NT2/D1 (cell line): Measurements from ENCODE around the gene DIAPH2.
A peak's percentile ranks its signal among the peaks of the same experiment; 100 is the strongest.

Source experiments
- DNase-seq: peaks from one replicate; pipeline ENCODE4 v3.0.0-alpha.2; 2011; ENCODE audit warnings: low read depth, low spot score
- H3K27me3 ChIP-seq: 2 replicates; pipeline ENCODE4 v1.6.0; 2011; ENCODE audit warnings: mild to moderate bottlenecking; ENCODE audit not compliant: insufficient read length, insufficient read depth
- H3K36me3 ChIP-seq: 2 replicates; pipeline ENCODE4 v1.6.1; 2011; ENCODE audit warnings: mild to moderate bottlenecking, low read length, mixed read lengths; ENCODE audit not compliant: insufficient read depth, insufficient read length
- H3K4me1 ChIP-seq: 2 replicates; pipeline ENCODE4 v1.5.1; 2011; ENCODE audit not compliant: insufficient read depth, insufficient read length
- H3K4me3 ChIP-seq: 2 replicates; pipeline ENCODE4 v1.5.1; 2011; ENCODE audit warnings: low read depth; ENCODE audit not compliant: insufficient read length
- H3K9ac ChIP-seq: 2 replicates; pipeline ENCODE4 v1.6.0; 2011; ENCODE audit warnings: low read depth; ENCODE audit not compliant: insufficient read length
- H3K9me3 ChIP-seq: 2 replicates; pipeline ENCODE4 v1.5.1; 2011; ENCODE audit warnings: mild to moderate bottlenecking, low read length; ENCODE audit not compliant: insufficient read depth
- SUZ12 ChIP-seq: IDR thresholded peaks from 2 replicates; pipeline ENCODE4 v1.6.1; 2011; ENCODE audit not compliant: insufficient read length, insufficient read depth; ENCODE audit errors: extremely low read depth
- YY1 ChIP-seq: IDR thresholded peaks from 2 replicates; pipeline ENCODE4 v1.6.1; 2011; ENCODE audit not compliant: insufficient read length, insufficient read depth
- ZNF274 ChIP-seq: IDR thresholded peaks from 2 replicates; pipeline ENCODE4 v1.6.1; 2011; ENCODE audit warnings: mild to moderate bottlenecking, low read depth, low read length

The DIAPH2 gene

DNA sequence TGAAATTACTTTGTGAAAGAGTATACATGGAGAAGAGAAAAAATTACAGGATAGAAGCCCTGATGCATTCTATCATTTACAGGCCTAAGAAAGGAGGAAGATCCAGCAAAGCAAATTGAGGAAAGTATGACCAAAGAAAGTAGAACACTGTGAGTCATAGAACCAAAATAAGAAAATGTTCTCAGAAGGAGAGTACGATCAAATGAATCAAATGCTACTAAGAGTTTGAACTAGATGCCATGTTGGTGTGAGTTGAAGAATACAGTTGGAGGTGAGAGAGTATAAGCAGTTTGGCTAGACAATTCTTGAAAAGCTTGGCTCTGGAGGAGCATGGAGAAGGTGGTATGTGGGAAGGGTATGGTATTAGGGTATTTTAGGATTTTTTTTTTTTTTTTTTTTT is 360.8 kb downstream of the DIAPH2 start:
- H3K4me1 ChIP-seq, result no peaks in the 10 kb centered on the region
- no peak for DNase-seq
- H3K9ac ChIP-seq, result no peak overlapping the region
- no peaks in the 10 kb centered on the region for H3K36me3 ChIP-seq
- no peaks in the 10 kb centered on the region for H3K27me3 ChIP-seq
- TF ChIP-seq YY1, result no peak
- TF ChIP-seq SUZ12, result no peak
- no peak for TF ChIP-seq ZNF274
- no peak overlapping the region for H3K4me3 ChIP-seq
- no peaks in the 10 kb centered on the region for H3K9me3 ChIP-seq

DNA sequence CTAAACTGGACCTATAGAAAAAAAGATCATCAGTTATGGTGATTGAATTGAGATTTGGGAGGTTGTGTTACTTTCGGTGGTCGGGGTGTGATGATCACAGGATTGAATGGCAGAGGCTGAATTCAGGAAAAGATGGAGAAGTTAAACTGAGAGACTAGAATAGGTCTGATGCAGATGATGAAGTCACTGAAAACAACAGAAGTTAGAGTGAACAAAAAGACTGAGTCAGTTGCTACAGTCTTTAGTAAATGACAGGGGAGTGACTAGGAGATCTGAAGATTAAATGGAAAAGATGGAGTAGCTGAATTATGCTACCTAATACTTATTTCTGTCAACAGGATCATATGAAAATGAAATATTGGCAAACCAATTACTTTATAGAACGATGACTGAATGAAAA is 362.2 kb downstream of the DIAPH2 start:
- Histone ChIP-seq H3K4me3 (no peak overlapping the region), H3K27me3 (no peaks in the 10 kb centered on the region), H3K9me3 (no peaks in the 10 kb centered on the region), H3K9ac (no peak overlapping the region), H3K36me3 (no peaks in the 10 kb centered on the region), H3K4me1 (no peaks in the 10 kb centered on the region)
- TF ChIP-seq SUZ12 (no peak), ZNF274 (no peak), YY1 (no peak)
- DNase-seq, result no peak

DNA sequence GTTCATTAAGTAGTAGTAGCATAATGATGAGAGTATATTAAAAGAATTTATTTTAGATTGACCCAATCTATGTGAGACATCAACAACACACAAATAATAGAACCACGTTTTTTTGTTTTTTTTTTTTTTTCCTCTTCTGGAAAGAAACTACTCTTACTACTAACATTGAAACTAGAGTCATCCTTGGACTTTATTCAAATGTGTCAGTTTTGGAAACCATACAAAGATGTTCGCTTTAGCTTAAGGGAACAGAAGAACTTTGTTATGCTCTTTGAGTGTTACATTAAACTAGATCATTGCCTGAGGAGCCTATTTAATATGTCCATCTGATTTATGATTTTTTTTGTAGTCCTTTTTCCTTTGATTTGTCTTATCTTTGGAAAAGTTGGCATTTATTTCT is 365.8 kb downstream of the DIAPH2 start:
- Histone ChIP-seq H3K4me1 (no peaks in the 10 kb centered on the region), H3K4me3 (no peak overlapping the region), H3K9ac (no peak overlapping the region), H3K36me3 (no peaks in the 10 kb centered on the region), H3K27me3 (no peaks in the 10 kb centered on the region), H3K9me3 (no peaks in the 10 kb centered on the region)
- no peak for TF ChIP-seq ZNF274
- DNase-seq, result no peak

DNA sequence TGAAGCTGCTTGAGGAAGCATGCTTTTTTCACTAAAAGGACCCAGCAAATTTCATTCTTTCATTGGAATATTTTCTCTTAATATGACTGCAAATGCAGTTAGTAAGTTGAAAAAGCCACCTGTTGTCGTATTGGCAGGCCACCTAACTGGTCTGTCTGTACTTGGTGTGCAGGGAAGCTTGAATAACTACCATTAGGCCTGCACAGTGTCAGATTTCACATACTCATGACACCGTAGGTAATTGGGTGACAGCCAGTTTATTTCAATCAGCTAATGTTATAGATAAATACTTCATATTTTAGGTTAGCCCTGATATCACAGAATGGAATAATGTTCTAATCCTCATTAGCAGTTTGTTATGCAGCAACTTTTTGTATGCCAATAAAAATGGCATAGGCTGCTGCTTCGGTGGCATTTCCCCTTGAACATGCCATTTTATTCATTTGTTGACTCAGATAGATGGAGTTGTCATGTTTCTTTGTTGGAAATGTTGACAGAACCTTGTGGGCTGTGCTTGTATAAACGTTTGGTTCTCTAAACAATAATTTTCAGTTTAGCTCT is 372.8 kb downstream of the DIAPH2 start:
- DNase-seq, result no peak
- TF ChIP-seq ZNF274 (no peak), SUZ12 (no peak), YY1 (no peak)

DNA sequence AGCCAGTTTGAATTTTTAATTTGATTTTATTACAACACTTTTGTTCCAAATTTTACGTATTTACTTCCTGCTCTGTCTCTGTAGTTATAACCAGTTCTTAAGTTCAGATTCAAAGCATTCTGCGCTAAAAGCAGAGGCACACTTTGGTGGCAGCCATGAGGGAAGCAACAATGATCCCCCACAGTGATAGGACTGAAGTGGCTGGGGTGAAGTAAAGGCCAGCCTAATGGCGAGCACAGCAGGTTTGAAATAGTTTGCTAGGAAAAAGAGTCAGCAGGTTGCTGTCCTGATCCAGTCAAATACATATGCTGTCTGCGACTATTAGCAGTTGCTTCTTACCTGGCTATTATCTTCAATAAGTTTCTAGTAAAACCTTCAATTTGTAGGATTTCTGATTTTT is 375.4 kb downstream of the DIAPH2 start:
- no peaks in the 10 kb centered on the region for H3K36me3 ChIP-seq
- DNase-seq, result peak; percentile 13
- H3K9me3 ChIP-seq, result no peaks in the 10 kb centered on the region
- no peaks in the 10 kb centered on the region for H3K27me3 ChIP-seq
- H3K4me1 ChIP-seq, result no peaks in the 10 kb centered on the region
- no peak overlapping the region for H3K9ac ChIP-seq
- H3K4me3 ChIP-seq, result no peak overlapping the region
- no peak for TF ChIP-seq YY1
- no peak for TF ChIP-seq SUZ12
- no peak for TF ChIP-seq ZNF274

More for the DNA sequence above, 372.8 kb downstream of the DIAPH2 start:
- Histone ChIP-seq H3K4me3 (no peak overlapping the region), H3K27me3 (no peaks in the 10 kb centered on the region), H3K36me3 (no peaks in the 10 kb centered on the region), H3K9me3 (no peaks in the 10 kb centered on the region), H3K9ac (no peak overlapping the region), H3K4me1 (no peaks in the 10 kb centered on the region)

DNA sequence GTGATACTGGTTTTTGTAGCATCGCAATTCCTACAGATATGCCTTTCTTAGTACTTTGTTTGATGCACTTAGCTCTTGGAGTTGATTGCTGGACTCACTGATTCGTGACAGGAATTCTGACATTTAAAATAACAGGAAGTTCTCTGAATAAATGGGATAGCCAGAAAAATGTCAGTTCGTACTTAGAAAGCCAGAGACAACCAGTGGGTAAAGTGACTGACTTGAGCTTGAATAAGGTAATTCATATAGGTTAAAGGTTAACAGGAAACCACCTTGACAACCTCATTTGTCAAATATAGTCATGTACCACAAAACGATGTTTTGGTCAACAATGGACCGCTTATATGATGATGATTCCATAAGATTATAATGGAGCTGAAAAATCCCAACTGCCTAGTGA is 380.4 kb downstream of the DIAPH2 start:
- Histone ChIP-seq H3K9ac (no peak overlapping the region), H3K36me3 (no peaks in the 10 kb centered on the region), H3K4me1 (no peaks in the 10 kb centered on the region), H3K4me3 (no peak overlapping the region), H3K9me3 (no peaks in the 10 kb centered on the region), H3K27me3 (no peaks in the 10 kb centered on the region)
- DNase-seq, result no peak
- TF ChIP-seq YY1 (no peak), SUZ12 (no peak), ZNF274 (no peak)

DNA sequence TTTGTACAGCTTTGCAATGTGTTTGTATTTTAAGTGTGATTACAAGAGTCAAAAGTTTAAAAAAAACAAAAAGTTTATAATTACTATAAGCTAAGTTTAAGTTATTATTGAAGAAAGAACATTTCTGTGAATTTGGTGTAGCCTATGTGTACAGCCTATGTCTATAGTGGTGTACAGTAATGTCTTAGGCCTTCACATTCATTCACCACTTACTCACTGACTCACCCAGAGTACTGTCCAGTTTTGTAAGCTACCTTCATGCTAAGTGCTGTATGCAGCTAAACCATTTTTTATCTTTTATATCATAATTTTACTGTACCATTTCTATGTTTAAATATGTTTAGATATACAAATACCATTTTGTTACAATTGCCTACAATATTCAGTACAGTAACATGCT is 381.3 kb downstream of the DIAPH2 start:
- no peak for TF ChIP-seq ZNF274
- H3K27me3 ChIP-seq, result no peaks in the 10 kb centered on the region
- no peaks in the 10 kb centered on the region for H3K4me1 ChIP-seq
- no peak for DNase-seq
- no peak overlapping the region for H3K4me3 ChIP-seq
- H3K9ac ChIP-seq, result no peak overlapping the region
- H3K9me3 ChIP-seq, result no peaks in the 10 kb centered on the region
- no peaks in the 10 kb centered on the region for H3K36me3 ChIP-seq

DNA sequence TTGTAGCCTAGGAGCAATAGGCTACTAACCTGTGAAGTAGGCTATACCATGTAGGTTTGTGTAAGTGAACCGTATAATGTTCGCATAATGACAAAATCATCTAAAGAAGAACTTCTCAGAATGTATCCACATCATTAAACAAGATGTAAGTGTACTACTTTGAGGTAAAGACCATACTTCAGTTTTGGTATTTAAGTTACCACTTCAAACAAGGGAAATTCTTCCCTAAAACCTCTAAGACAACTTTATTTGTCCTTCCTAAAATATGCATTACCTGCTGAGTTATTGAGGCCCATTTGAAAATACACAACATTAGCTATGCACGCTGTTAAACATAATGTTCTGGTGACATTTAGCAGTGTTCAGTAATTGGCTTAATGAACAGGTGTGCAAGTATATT is 381.7 kb downstream of the DIAPH2 start:
- H3K4me1 ChIP-seq, result no peaks in the 10 kb centered on the region
- H3K27me3 ChIP-seq, result no peaks in the 10 kb centered on the region
- no peak for TF ChIP-seq YY1
- no peak for DNase-seq
- H3K36me3 ChIP-seq, result no peaks in the 10 kb centered on the region
- no peak overlapping the region for H3K4me3 ChIP-seq
- H3K9ac ChIP-seq, result no peak overlapping the region
- no peaks in the 10 kb centered on the region for H3K9me3 ChIP-seq
